Esophagus (tissue), 2 donors: Measurements from ENCODE around the gene MRPL28. TPM values are rescaled to one million over a fixed set of nuclear protein-coding genes. Genes with fewer than 3 reads are reported as not detected.
A peak's percentile ranks its signal among the peaks of the same experiment; 100 is the strongest.

ENCODE experiments used
- H3K27ac ChIP-seq, 2 donors: one replicate each; pipeline ENCODE4 v1.5.1; 2013; ENCODE audit warnings: low read depth in 2 of 2, mild to moderate bottlenecking in 2 of 2, inconsistent platforms in 1 of 2, low read length in 1 of 2, moderate library complexity in 1 of 2
- H3K27me3 ChIP-seq, 2 donors: one replicate each; pipeline ENCODE4 v1.6.1; 2013; ENCODE audit warnings: low read length in 2 of 2, control low read depth in 1 of 2, mild to moderate bottlenecking in 1 of 2; ENCODE audit not compliant: insufficient read depth in 2 of 2, control insufficient read depth in 1 of 2
- H3K36me3 ChIP-seq, 2 donors: one replicate each; pipeline ENCODE4 v1.6.1; 2013; ENCODE audit warnings: low read length in 1 of 2; ENCODE audit not compliant: control insufficient read depth in 2 of 2, insufficient read depth in 2 of 2
- H3K4me1 ChIP-seq, 2 donors: one replicate each; pipeline ENCODE4 v1.6.1; 2013; ENCODE audit warnings: low read length in 1 of 2; ENCODE audit not compliant: control insufficient read depth in 2 of 2, insufficient read depth in 2 of 2
- H3K4me3 ChIP-seq, 2 donors: one replicate each; pipeline ENCODE4 v1.5.1; 2013; ENCODE audit warnings: low read length in 2 of 2, mild to moderate bottlenecking in 2 of 2, low read depth in 1 of 2, moderate library complexity in 1 of 2
- H3K9me3 ChIP-seq, 2 donors: one replicate each; pipeline ENCODE4 v1.6.1; 2013; ENCODE audit warnings: mild to moderate bottlenecking in 2 of 2, low read depth in 1 of 2, low read length in 1 of 2, moderate library complexity in 1 of 2; ENCODE audit not compliant: control insufficient read depth in 2 of 2, insufficient read depth in 1 of 2
- WGBS, 2 donors: extraction: QIAGEN DNeasy Blood & Tissue Kit; methylation state at CpG; one replicate each; pipeline ENCODE4 v1.1.7; 2013; 5-methylcytosine and 5-hydroxymethylcytosine counted together
- polyA plus RNA-seq, 2 donors: library from polyadenylated mRNA; stranded (reverse); fragments of 200-250 nt; gene quantifications; one replicate each; pipeline ENCODE4 v1.2.3, GENCODE V29; 2013
- donor health status: healthy with polysubstance abuse.
- donor health status: Bipolar disorder and iron deficiency.

MRPL28 gene
- polyA plus RNA-seq, 2 donors, result 54.5 to 75.9 TPM

- Histone ChIP-seq H3K4me1 (peaks cover 0 to 4% of the 10 kb centered on the region in 2 donors), H3K27me3 (no peaks in the 10 kb centered on the region), H3K36me3 (peaks cover 0 to 7% of the 10 kb centered on the region in 2 donors), H3K9me3 (no peaks in the 10 kb centered on the region), H3K4me3 (no peak overlapping the region), H3K27ac (no peak overlapping the region)
- WGBS, 2 donors, result 15 to 23% methylated on average over 27 to 30 of the region's 30 CpGs
These were observed 8.3 kb downstream of the MRPL28 start for GRCh38 chr16:361872-362701.

DNA sequence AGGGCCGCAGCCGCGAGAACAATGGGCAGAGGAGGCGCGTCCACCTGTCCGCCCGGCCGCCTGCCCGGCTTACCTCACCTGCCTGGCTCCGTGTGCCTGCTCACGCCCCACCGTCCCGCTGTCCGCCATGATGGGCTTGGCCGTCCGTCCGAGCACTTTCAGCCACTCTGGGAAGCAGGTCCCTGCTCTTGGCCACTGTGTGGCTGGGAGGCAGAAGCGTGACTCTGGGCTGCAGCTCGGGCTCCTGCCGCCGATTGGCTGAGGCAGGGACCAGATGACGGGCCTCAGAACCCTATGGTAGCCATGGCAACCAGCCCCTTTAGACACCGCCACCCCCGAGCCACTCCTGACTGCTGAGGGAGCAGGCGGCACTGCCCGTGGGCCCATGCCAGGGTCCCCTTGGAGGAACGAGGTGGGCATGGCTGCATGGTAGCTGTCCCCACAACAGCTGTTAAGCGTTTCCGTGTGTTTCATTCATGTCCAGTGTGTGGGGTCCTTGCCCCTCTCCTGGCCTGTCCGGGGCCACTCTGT, 8.9 kb downstream of the MRPL28 start:
- 78 to 81% methylated on average over 30 of the region's 30 CpGs for WGBS, 2 donors
- no peak overlapping the region for H3K27ac ChIP-seq

GRCh38 chr16:360698-361336, 9.5 kb downstream of the MRPL28 start:
- no peak overlapping the region for H3K4me3 ChIP-seq
- no peaks in the 10 kb centered on the region for H3K9me3 ChIP-seq
- WGBS, 2 donors, result 90 to 92% methylated on average over 47 of the region's 47 CpGs
- no peak overlapping the region for H3K27ac ChIP-seq
- peaks cover 0 to 4% of the 10 kb centered on the region in 2 donors for H3K4me1 ChIP-seq
- H3K27me3 ChIP-seq, result no peaks in the 10 kb centered on the region
- H3K36me3 ChIP-seq, result no peaks in the 10 kb centered on the region

More for the DNA sequence above, 8.9 kb downstream of the MRPL28 start:
- Histone ChIP-seq H3K27me3 (no peaks in the 10 kb centered on the region), H3K36me3 (peaks cover 0 to 4% of the 10 kb centered on the region in 2 donors), H3K4me3 (no peak overlapping the region), H3K4me1 (peaks cover 0 to 4% of the 10 kb centered on the region in 2 donors), H3K9me3 (no peaks in the 10 kb centered on the region)

GRCh38 chr16:359871-360697, 10.3 kb downstream of the MRPL28 start:
- Histone ChIP-seq H3K9me3 (no peaks in the 10 kb centered on the region), H3K27me3 (no peaks in the 10 kb centered on the region), H3K4me3 (no peak overlapping the region), H3K36me3 (no peaks in the 10 kb centered on the region), H3K4me1 (peaks cover 0 to 5% of the 10 kb centered on the region in 2 donors), H3K27ac (no peak overlapping the region)
- 83 to 89% methylated on average over 47 of the region's 47 CpGs for WGBS, 2 donors

GRCh38 chr16:359067-359763, 11.1 kb downstream of the MRPL28 start:
- no peak overlapping the region for H3K27ac ChIP-seq
- no peak overlapping the region for H3K4me3 ChIP-seq
- WGBS, 2 donors, result 77 to 82% methylated on average over 19 of the region's 19 CpGs
- no peaks in the 10 kb centered on the region for H3K9me3 ChIP-seq
- H3K36me3 ChIP-seq, result no peaks in the 10 kb centered on the region
- no peaks in the 10 kb centered on the region for H3K27me3 ChIP-seq
- peaks cover 0 to 14% of the 10 kb centered on the region in 2 donors for H3K4me1 ChIP-seq

- Histone ChIP-seq H3K27ac (no peak overlapping the region), H3K4me3 (no peak overlapping the region), H3K36me3 (no peaks in the 10 kb centered on the region), H3K9me3 (no peaks in the 10 kb centered on the region), H3K27me3 (no peaks in the 10 kb centered on the region), H3K4me1 (peaks cover 5 to 20% of the 10 kb centered on the region in 2 donors)
- WGBS, 2 donors, result 76 to 88% methylated on average over 8 to 12 of the region's 12 CpGs
These were observed 13.6 kb downstream of the MRPL28 start for GRCh38 chr16:356741-357140.

DNA sequence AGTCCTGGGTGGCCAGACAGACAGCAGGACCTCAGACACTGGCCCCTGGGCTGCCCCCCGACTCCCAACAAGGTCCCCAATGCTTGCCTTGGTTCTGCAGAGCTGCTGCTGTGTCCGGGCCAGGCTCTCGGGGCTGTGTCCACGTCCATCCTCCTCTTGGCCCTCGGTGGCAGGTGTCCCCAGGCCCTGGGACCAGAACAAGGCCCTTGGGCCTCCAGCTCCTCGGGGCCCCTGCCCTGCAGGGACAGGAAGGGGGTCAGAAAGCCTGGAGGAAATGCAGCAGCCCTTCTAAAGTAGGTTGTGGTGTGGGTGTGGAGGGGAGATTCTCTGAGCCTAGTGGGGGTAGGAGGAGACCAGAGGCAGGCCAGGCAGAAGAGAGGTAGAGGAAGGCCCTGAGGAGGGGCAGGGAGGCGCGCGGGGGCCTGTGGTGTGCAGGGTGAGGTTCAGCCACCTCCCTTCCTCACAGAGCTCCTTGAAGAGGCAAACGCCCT, 15.3 kb downstream of the MRPL28 start:
- 83 to 84% methylated on average over 10 of the region's 10 CpGs for WGBS, 2 donors
- H3K27ac ChIP-seq, result peak overlapping the region in 1 of 2 donors; percentile 48
- peaks cover 5 to 20% of the 10 kb centered on the region in 2 donors for H3K4me1 ChIP-seq
- H3K4me3 ChIP-seq, result no peak overlapping the region
- H3K27me3 ChIP-seq, result no peaks in the 10 kb centered on the region
- no peaks in the 10 kb centered on the region for H3K9me3 ChIP-seq
- H3K36me3 ChIP-seq, result no peaks in the 10 kb centered on the region

DNA sequence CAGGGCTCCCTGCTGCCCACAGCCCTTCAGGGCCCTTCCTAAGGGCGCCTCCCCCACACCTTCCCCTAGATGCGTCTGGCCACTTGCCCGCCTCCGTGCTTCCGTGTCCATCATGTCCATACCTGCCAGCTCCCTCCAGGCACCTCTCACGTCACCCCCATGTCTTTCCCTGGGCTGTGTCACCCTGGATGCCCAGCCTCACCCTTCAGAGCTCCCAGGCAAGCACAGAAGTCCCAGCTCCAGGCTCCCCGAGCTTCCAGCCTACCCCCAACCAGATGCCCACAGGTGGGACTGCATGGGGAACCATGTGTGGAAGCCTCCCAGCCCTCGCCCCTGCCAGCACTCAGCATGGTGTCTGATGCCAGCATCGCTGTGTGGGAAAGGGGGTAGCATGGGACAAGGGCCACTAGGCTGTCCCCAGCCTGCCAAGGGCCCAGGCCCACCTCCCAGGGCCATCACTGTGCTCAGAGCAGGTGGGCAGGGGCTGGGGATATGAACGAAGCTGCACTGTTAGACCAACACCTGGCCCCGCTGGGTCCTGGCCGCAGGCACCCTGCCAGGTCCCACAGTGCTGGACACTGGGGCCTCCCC, 16.0 kb downstream of the MRPL28 start:
- Histone ChIP-seq H3K27me3 (no peaks in the 10 kb centered on the region), H3K36me3 (no peaks in the 10 kb centered on the region), H3K4me3 (no peak overlapping the region), H3K4me1 (peaks cover 5 to 20% of the 10 kb centered on the region in 2 donors), H3K27ac (peak overlapping the region; percentile 84 to 88), H3K9me3 (no peaks in the 10 kb centered on the region)
- WGBS, 2 donors, result 66 to 82% methylated on average over 12 of the region's 12 CpGs
